T-helper 1 cell treated with Interleukin-12 subunit alpha and Interleukin-12 subunit beta and Interleukin-4 antibody, amounts not matched to agents 30 μg/mL and 1 μg/mL, for 36 hours (primary cell): Measurements from ENCODE around the gene RAMP3.

Experiments
- H3K27ac Mint-ChIP-seq: one replicate; pipeline ENCODE4 v1.8.0; 2021; ENCODE audit warnings: mild to moderate bottlenecking, mixed read lengths
- H3K27me3 Mint-ChIP-seq: one replicate; pipeline ENCODE4 v1.8.0; 2021; ENCODE audit warnings: low read depth, mixed read lengths
- H3K36me3 Mint-ChIP-seq: one replicate; pipeline ENCODE4 v1.8.0; 2021; ENCODE audit warnings: low read depth, mixed read lengths
- H3K4me1 Mint-ChIP-seq: one replicate; pipeline ENCODE4 v1.8.0; 2021; ENCODE audit warnings: low read depth, mixed read lengths
- H3K4me3 Mint-ChIP-seq: one replicate; pipeline ENCODE4 v1.8.0; 2021; ENCODE audit warnings: mild to moderate bottlenecking, moderate library complexity, mixed read lengths
- H3K9me3 Mint-ChIP-seq: one replicate; pipeline ENCODE4 v1.8.0; 2021; ENCODE audit warnings: mixed read lengths

The RAMP3 gene

DNA sequence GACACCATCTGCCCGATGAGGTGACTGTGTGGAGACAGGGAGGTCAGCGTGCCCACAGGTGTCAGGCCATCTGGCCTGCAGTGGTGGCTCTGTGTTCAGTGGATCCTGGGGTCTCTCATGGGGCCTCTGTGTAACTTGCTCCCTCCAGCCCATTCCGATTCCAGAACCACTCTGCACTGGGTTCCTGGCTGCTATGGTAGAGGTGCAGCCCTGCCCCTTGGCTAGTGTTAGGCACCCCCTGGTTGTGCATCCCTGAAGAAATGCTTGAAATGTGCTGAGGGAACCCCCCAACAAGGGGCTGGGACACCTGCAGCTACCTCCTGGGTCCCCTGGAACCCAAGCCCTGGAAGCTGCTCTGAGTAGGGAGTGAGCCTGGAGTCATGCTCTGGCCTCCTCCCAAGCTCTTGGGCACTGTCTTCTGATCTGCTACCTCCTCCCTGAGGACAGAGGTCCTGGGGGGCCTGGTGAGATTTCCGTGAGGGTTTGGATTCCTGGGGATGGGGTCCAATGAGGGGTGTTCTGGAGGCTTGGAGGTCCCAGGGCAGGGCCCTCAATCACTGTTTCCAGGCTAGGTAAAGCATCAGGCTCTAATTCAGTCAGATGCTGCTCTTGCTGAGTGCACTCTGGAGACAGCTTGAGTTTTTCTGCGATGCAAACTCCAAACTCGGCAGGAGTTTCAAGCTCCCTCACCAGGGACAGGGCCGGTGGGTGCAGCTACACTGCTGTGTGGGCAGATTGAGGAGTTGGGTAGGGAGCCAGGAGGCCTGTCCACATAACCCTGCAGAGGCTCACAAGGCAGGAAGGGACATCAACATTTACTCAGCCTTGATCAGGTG lies 27.7 kb downstream of the RAMP3 start:
- no peaks in the 10 kb centered on the region for H3K4me1 Mint-ChIP-seq
- no peaks in the 10 kb centered on the region for H3K27me3 Mint-ChIP-seq
- no peak overlapping the region for H3K4me3 Mint-ChIP-seq
- no peaks in the 10 kb centered on the region for H3K9me3 Mint-ChIP-seq
- no peaks in the 10 kb centered on the region for H3K36me3 Mint-ChIP-seq
- H3K27ac Mint-ChIP-seq: no peak overlapping the region

DNA sequence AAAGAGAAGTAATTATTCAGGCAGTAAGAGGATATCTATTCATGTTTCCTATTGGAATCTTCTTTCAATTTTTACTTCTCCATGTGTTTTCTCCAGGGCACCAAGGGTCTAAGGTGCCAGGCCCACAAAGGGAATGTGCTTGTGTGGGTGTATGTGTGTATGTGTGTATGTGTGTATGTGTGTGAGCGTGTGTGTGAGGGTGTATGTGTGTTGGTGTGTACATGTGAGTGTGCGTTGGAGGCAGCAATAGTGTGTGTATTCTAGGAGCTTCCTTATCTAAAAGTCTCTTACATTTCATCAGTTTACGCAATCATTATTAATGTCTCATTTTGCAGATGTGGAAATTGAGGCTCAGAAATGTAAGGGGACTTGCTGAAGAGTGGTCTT lies 28.3 kb downstream of the RAMP3 start:
- no peaks in the 10 kb centered on the region for H3K27me3 Mint-ChIP-seq
- H3K9me3 Mint-ChIP-seq: no peaks in the 10 kb centered on the region
- H3K36me3 Mint-ChIP-seq: no peaks in the 10 kb centered on the region
- no peak overlapping the region for H3K4me3 Mint-ChIP-seq
- no peaks in the 10 kb centered on the region for H3K4me1 Mint-ChIP-seq
- H3K27ac Mint-ChIP-seq: no peak overlapping the region

GRCh38 chr7:45186261-45186813 lies 28.7 kb downstream of the RAMP3 start:
- Mint-ChIP-seq H3K4me1 (no peaks in the 10 kb centered on the region), H3K27ac (no peak overlapping the region), H3K27me3 (peaks cover 4% of the 10 kb centered on the region), H3K4me3 (no peak overlapping the region), H3K9me3 (no peaks in the 10 kb centered on the region), H3K36me3 (no peaks in the 10 kb centered on the region)

DNA sequence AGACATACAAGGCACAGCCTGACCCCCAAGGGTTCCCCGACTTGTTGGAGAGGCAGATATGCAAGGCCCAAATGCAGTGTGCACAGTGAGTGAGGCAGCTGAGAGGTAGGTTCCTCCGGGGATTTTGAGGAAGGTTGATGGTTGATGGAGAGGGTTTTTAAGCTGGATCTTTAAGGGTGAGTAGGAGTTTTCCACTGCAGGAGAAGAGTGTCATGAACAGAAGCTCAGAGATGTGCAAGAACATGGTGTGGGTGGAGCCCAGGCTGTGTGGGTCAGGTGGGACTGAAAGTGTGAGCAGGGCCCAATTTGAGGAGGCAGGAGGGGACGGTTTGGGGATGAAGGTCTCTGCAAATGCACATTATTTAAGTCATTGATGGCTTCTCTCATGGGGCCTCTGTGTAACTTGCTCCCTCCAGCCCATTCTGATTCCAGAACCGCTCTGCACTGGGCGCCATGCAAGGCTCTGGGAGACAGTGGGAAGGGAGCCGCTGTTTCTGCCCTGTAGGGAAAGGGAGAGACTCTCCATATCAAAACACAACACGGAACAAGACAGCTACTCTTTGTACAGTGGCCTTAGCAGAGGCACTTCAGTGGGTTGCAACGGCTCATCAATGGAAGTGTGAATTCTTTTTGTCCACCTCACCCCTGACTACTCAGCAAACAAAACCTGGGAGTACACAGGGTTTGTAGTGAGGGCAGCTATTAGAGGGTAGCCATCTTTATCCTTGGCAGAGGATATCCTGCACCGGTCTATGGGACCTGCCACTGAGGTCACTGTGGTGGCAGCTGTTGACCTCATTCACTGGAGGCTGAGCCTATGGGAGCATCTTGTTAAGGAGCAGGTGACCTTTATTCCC lies 29.7 kb downstream of the RAMP3 start:
- H3K4me3 Mint-ChIP-seq: no peak overlapping the region
- no peak overlapping the region for H3K27ac Mint-ChIP-seq
- no peaks in the 10 kb centered on the region for H3K4me1 Mint-ChIP-seq
- H3K27me3 Mint-ChIP-seq: peaks cover 11% of the 10 kb centered on the region
- no peaks in the 10 kb centered on the region for H3K36me3 Mint-ChIP-seq
- no peaks in the 10 kb centered on the region for H3K9me3 Mint-ChIP-seq

GRCh38 chr7:45187946-45188411 lies 30.4 kb downstream of the RAMP3 start:
- Mint-ChIP-seq H3K4me1 (no peaks in the 10 kb centered on the region), H3K9me3 (no peaks in the 10 kb centered on the region), H3K36me3 (no peaks in the 10 kb centered on the region), H3K4me3 (no peak overlapping the region), H3K27me3 (peaks cover 17% of the 10 kb centered on the region), H3K27ac (no peak overlapping the region)

- peaks cover 17% of the 10 kb centered on the region for H3K27me3 Mint-ChIP-seq
- H3K9me3 Mint-ChIP-seq: no peaks in the 10 kb centered on the region
- H3K27ac Mint-ChIP-seq: no peak overlapping the region
- no peak overlapping the region for H3K4me3 Mint-ChIP-seq
- no peaks in the 10 kb centered on the region for H3K36me3 Mint-ChIP-seq
- H3K4me1 Mint-ChIP-seq: no peaks in the 10 kb centered on the region
Observed at GRCh38 chr7:45188736-45189135, 31.1 kb downstream of the RAMP3 start.

DNA sequence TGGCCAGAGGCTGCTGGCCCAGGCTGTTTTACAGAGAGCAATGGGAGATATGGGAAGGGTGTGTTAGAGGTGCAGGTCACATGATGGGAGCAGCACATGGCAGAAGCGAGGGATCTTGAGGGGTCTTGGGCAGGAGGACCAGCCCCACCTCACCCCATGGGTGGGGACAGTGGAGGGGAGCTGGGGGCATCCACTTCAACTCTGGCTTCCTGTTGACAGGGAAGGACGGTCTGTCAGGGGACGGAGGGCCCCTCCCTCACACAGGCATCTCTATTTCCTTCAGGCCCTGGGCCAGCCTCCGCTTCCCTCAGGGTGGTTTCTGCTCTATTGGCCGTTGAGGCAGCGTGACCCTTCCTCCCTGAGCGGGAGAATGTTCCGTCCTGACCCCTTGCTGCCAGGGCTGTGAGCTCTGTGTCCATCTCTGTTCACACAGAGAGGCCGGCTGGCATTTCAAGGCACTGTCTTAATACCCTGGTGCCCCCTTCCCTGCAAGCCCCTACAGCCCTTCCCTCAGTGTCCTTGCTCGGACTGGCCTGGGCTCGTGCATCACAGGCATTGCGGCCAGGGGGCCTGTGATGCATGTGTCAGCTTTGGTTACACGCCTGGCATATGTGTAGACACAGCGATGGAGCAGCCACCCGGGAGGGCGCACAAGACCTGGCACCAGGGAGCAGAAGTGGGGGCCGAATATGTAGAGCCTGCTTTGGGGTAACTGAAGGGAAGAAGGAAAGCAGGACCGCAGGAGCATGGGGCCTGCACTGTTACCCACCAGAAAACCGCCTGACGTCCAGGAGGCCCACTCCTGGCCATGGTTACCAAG lies 31.8 kb downstream of the RAMP3 start:
- no peak overlapping the region for H3K27ac Mint-ChIP-seq
- H3K27me3 Mint-ChIP-seq: peaks cover 17% of the 10 kb centered on the region
- H3K36me3 Mint-ChIP-seq: no peaks in the 10 kb centered on the region
- no peaks in the 10 kb centered on the region for H3K4me1 Mint-ChIP-seq
- H3K9me3 Mint-ChIP-seq: no peaks in the 10 kb centered on the region
- H3K4me3 Mint-ChIP-seq: no peak overlapping the region

GRCh38 chr7:45190406-45191165 lies 33.0 kb downstream of the RAMP3 start:
- Mint-ChIP-seq H3K27me3 (peaks cover 21% of the 10 kb centered on the region), H3K4me3 (no peak overlapping the region), H3K9me3 (no peaks in the 10 kb centered on the region), H3K36me3 (no peaks in the 10 kb centered on the region), H3K27ac (no peak overlapping the region), H3K4me1 (peaks cover 3% of the 10 kb centered on the region)

DNA sequence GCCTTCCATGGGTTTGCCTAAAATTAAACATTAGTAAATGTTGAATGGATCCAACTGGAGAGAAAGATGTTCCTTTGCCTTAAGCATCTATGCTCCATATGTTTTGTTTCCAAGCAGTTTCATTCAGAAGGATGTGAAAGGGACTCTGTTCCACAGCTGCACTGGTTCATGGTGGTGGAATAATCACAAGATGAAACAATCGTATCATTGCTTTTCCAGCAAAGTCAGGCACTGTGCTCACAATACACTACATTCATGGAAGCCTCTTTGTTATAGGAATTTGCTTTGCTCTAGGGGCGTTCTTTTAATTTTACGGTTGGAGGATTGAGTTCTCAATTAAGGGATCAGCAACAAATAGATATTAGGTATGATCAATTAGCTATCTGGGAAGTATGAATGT lies 33.8 kb downstream of the RAMP3 start:
- Mint-ChIP-seq H3K36me3 (no peaks in the 10 kb centered on the region), H3K4me3 (no peak overlapping the region), H3K27me3 (peaks cover 21% of the 10 kb centered on the region), H3K27ac (no peak overlapping the region), H3K4me1 (peaks cover 7% of the 10 kb centered on the region), H3K9me3 (no peaks in the 10 kb centered on the region)

GRCh38 chr7:45192621-45193041 lies 35.0 kb downstream of the RAMP3 start:
- H3K4me3 Mint-ChIP-seq: no peak overlapping the region
- H3K36me3 Mint-ChIP-seq: no peaks in the 10 kb centered on the region
- no peak overlapping the region for H3K27ac Mint-ChIP-seq
- H3K9me3 Mint-ChIP-seq: no peaks in the 10 kb centered on the region
- peaks cover 14% of the 10 kb centered on the region for H3K4me1 Mint-ChIP-seq
- peaks cover 21% of the 10 kb centered on the region for H3K27me3 Mint-ChIP-seq

- Mint-ChIP-seq H3K4me1 (peaks cover 18% of the 10 kb centered on the region), H3K9me3 (no peaks in the 10 kb centered on the region), H3K36me3 (no peaks in the 10 kb centered on the region), H3K4me3 (no peak overlapping the region), H3K27ac (no peak overlapping the region), H3K27me3 (peaks cover 21% of the 10 kb centered on the region)
Observed at GRCh38 chr7:45193828-45194227, 36.2 kb downstream of the RAMP3 start.

DNA sequence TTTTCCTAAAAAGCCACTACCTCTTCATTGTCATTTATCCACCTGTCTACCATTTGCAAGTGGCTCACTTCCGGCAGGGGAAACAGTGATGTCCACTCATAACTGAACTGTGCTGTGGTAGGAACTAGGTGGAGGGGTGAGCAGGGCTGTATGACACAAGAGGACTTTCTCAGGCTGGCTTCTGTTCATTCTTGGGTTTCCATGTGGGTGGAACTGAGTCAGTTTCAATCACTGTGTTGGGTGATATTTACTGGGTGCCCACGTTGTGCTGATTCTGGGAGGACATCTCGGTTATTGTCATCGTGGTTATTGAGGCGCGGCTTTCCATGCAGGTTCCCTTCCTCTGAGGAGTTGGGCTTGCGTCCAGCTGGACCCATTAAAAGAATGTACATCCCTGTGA lies 38.8 kb downstream of the RAMP3 start:
- Mint-ChIP-seq H3K27me3 (peaks cover 16% of the 10 kb centered on the region), H3K36me3 (no peaks in the 10 kb centered on the region), H3K4me1 (peaks cover 25% of the 10 kb centered on the region), H3K4me3 (no peak overlapping the region), H3K9me3 (peaks cover 6% of the 10 kb centered on the region), H3K27ac (no peak overlapping the region)

DNA sequence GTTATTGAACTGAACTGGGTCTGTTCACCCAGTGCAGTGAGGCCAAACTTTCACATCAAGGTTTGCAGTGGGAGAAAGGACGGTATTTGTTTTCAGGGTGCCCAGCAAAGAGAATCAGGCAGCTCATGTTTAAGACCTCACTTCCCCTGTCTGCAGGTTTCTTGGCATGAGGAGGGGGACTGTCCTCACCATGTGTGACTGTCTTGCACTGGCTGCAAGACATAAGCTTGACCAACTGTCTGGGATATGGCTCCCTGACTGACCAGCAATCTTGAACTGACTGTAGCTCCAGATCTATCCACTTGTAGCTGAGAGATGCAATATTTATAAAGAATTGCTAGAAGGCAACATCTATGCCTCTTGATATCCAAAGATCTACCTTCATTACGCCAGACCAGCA lies 39.9 kb downstream of the RAMP3 start:
- H3K27me3 Mint-ChIP-seq: peaks cover 8% of the 10 kb centered on the region
- H3K9me3 Mint-ChIP-seq: peaks cover 6% of the 10 kb centered on the region
- H3K36me3 Mint-ChIP-seq: no peaks in the 10 kb centered on the region
- no peak overlapping the region for H3K27ac Mint-ChIP-seq
- H3K4me3 Mint-ChIP-seq: no peak overlapping the region
- H3K4me1 Mint-ChIP-seq: peaks cover 25% of the 10 kb centered on the region
